Endodermal cell (in vitro differentiated cells): ENCODE results near the gene SLC22A1. TPM values are rescaled to one million over a fixed set of nuclear protein-coding genes. Genes with fewer than 3 reads are reported as not detected.

Experiments
- DNase-seq: peaks from one replicate; pipeline ENCODE4 v3.0.0-alpha.2; 2017
- H3K27ac ChIP-seq: 2 replicates; pipeline ENCODE4 v1.5.1; 2013; ENCODE audit warnings: mild to moderate bottlenecking, low read depth, low read length, moderate library complexity
- H3K27me3 ChIP-seq: 2 replicates; pipeline ENCODE4 v1.6.1; 2013; ENCODE audit warnings: mild to moderate bottlenecking, low read length, moderate library complexity; ENCODE audit not compliant: insufficient read depth, control insufficient read depth, poor library complexity, severe bottlenecking
- H3K36me3 ChIP-seq: 2 replicates; pipeline ENCODE4 v1.7.0; 2013; ENCODE audit warnings: mild to moderate bottlenecking, low read length, moderate library complexity; ENCODE audit not compliant: control insufficient read depth, insufficient read depth
- H3K4me1 ChIP-seq: one replicate; pipeline ENCODE4 v1.7.0; 2013; ENCODE audit warnings: low read length; ENCODE audit not compliant: control insufficient read depth, insufficient read depth
- H3K4me3 ChIP-seq: 2 replicates; pipeline ENCODE4 v1.5.1; 2013; ENCODE audit warnings: mild to moderate bottlenecking, low read length, moderate library complexity
- H3K9ac ChIP-seq: 2 replicates; pipeline ENCODE4 v1.6.1; 2013; ENCODE audit warnings: mild to moderate bottlenecking, low read length, moderate library complexity; ENCODE audit not compliant: poor library complexity, severe bottlenecking; ENCODE audit errors: extremely low read depth
- H3K9me3 ChIP-seq: 2 replicates; pipeline ENCODE4 v1.6.1; 2013; ENCODE audit warnings: mild to moderate bottlenecking, low read length, moderate library complexity; ENCODE audit not compliant: control insufficient read depth
- H3K27ac Mint-ChIP-seq: 2 replicates; pipeline ENCODE4 v1.8.0; 2020; ENCODE audit warnings: mixed read lengths
- H3K27me3 Mint-ChIP-seq: 2 replicates; pipeline ENCODE4 v1.8.0; 2021; ENCODE audit warnings: mild to moderate bottlenecking, mixed read lengths; ENCODE audit not compliant: insufficient read depth
- H3K36me3 Mint-ChIP-seq: 2 replicates; pipeline ENCODE4 v1.8.0; 2020; ENCODE audit warnings: low read depth, mixed read lengths
- H3K4me1 Mint-ChIP-seq: 2 replicates; pipeline ENCODE4 v1.8.0; 2020; ENCODE audit warnings: mixed read lengths
- H3K4me3 Mint-ChIP-seq: 2 replicates; pipeline ENCODE4 v1.8.0; 2020; ENCODE audit warnings: mild to moderate bottlenecking, moderate library complexity, mixed read lengths
- H3K9me3 Mint-ChIP-seq: 2 replicates; pipeline ENCODE4 v1.8.0; 2020; ENCODE audit warnings: mild to moderate bottlenecking, mixed read lengths
- WGBS, 2 experiments: methylation state at CpG; one replicate each; pipeline versions ENCODE4 v1.1.5 to v1.1.7; 2013; ENCODE audit warnings: missing lambda C conversion rate in 2 of 2, mixed read lengths in 1 of 2; ENCODE audit not compliant: insufficient coverage in 1 of 2, insufficient read length in 1 of 2; 5-methylcytosine and 5-hydroxymethylcytosine counted together
- total RNA-seq, 2 donors: library from RNA; stranded (reverse); fragmentation: NEBNext Ultra II Directional in 1 of 2; extraction: Animal tissue kit (Norgen Biotek cat#: 25700) in 1 of 2; gene quantifications; 2 replicates in 1 of 2; 3 replicates in 1 of 2; pipeline ENCODE4 v1.2.1, GENCODE V29; 2021
- TF ChIP-seq, protein P1 (sequence below): fragments of 200-600 bp; sonication (generic); conservative IDR thresholded peaks from 2 replicates; pipeline ENCODE4 v1.5.0; 2021; ENCODE audit warnings: antibody characterized with exemption, mild to moderate bottlenecking

Gene SLC22A1
- total RNA-seq, 2 donors from 2014 or later, result 1.0 TPM; not detected in 1

DNA sequence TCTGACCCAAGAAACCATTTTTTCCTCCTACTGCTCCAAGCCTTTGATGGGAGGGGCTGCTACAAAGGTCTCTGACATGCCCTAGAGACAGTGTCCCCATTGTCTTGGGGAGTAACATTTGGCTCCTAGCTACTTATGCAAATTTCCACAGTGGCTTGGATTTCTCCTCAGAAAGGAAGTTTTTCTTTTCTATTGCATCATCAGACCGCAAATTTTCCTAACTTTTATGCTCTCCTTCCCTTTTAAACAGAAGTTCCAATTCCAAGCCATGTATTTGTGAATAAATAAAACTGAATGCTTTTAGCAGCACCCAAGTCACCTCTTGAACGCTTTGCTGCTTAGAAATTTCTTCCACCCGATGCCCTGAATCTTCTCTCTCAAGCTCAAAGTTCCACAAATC, 86.0 kb downstream of the SLC22A1 start:
- Mint-ChIP-seq H3K27me3 (no peaks in the 10 kb centered on the region), H3K9me3 (peaks cover 46% of the 10 kb centered on the region), H3K36me3 (no peaks in the 10 kb centered on the region), H3K27ac (no peak overlapping the region), H3K4me1 (no peaks in the 10 kb centered on the region), H3K4me3 (no peak overlapping the region)
- no peaks in the 10 kb centered on the region for H3K4me1 ChIP-seq
- no peak overlapping the region for H3K4me3 ChIP-seq
- no peak for DNase-seq
- TF ChIP-seq, protein P1, sequence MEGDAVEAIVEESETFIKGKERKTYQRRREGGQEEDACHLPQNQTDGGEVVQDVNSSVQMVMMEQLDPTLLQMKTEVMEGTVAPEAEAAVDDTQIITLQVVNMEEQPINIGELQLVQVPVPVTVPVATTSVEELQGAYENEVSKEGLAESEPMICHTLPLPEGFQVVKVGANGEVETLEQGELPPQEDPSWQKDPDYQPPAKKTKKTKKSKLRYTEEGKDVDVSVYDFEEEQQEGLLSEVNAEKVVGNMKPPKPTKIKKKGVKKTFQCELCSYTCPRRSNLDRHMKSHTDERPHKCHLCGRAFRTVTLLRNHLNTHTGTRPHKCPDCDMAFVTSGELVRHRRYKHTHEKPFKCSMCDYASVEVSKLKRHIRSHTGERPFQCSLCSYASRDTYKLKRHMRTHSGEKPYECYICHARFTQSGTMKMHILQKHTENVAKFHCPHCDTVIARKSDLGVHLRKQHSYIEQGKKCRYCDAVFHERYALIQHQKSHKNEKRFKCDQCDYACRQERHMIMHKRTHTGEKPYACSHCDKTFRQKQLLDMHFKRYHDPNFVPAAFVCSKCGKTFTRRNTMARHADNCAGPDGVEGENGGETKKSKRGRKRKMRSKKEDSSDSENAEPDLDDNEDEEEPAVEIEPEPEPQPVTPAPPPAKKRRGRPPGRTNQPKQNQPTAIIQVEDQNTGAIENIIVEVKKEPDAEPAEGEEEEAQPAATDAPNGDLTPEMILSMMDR, result no peak
- H3K9ac ChIP-seq, result no peak overlapping the region
- H3K36me3 ChIP-seq, result no peaks in the 10 kb centered on the region
- H3K27me3 ChIP-seq, result no peaks in the 10 kb centered on the region
- no peak overlapping the region for H3K27ac ChIP-seq
- peaks cover 14% of the 10 kb centered on the region for H3K9me3 ChIP-seq
- 87 to 90% methylated on average over 3 of the region's 3 CpGs for WGBS, 2 experiments

Other genes starting within 250 kb of the SLC22A1 start
- gene MAS1, start 230.8 kb upstream of the SLC22A1 start, total RNA-seq, result not detected
- gene IGF2R, start 152.7 kb upstream of the SLC22A1 start, total RNA-seq, result 100 to 1,000 TPM; 103 to 130 TPM
- gene SLC22A2, start 137.0 kb downstream of the SLC22A1 start, total RNA-seq, result under 1 TPM; 0.64 to 1.00 TPM
- gene SLC22A3, start 226.6 kb downstream of the SLC22A1 start, total RNA-seq, result 1 to 10 TPM; 3.1 to 7.4 TPM